PFSK-1 (cell line): ENCODE results near the gene LCN6.

Experiments used
- FOXP2 ChIP-seq: optimal IDR thresholded peaks from 2 replicates; pipeline ENCODE3; 2011; ENCODE audit warnings: borderline replicate concordance, control low read depth, inconsistent platforms; ENCODE audit not compliant: insufficient read depth; ENCODE audit errors: extremely low read length, extremely low read depth
- POLR2AphosphoS5 ChIP-seq: IDR thresholded peaks from 2 replicates; pipeline ENCODE4 v1.6.1; 2012; ENCODE audit warnings: low read depth, mild to moderate bottlenecking, control low read depth, low read length, moderate library complexity
- SIN3A ChIP-seq: IDR thresholded peaks from 2 replicates; pipeline ENCODE4 v1.6.1; 2012; ENCODE audit warnings: mild to moderate bottlenecking, low read length, moderate library complexity, borderline replicate concordance; ENCODE audit not compliant: insufficient read depth
- TAF1 ChIP-seq: IDR thresholded peaks from 2 replicates; pipeline ENCODE4 v1.6.1; 2012; ENCODE audit warnings: low read length, control low read depth, borderline replicate concordance; ENCODE audit not compliant: insufficient read depth
- TF ChIP-seq, protein P1 (sequence below), 2 experiments: IDR thresholded peaks; 2 replicates each; pipeline versions ENCODE4 v1.6.1 to v1.8.0; 2011 to 2012; ENCODE audit warnings: low read depth in 2 of 2, low read length in 2 of 2, control low read depth in 1 of 2, inconsistent platforms in 1 of 2, mild to moderate bottlenecking in 1 of 2, moderate library complexity in 1 of 2; ENCODE audit not compliant: insufficient read depth in 1 of 2

Gene LCN6

DNA sequence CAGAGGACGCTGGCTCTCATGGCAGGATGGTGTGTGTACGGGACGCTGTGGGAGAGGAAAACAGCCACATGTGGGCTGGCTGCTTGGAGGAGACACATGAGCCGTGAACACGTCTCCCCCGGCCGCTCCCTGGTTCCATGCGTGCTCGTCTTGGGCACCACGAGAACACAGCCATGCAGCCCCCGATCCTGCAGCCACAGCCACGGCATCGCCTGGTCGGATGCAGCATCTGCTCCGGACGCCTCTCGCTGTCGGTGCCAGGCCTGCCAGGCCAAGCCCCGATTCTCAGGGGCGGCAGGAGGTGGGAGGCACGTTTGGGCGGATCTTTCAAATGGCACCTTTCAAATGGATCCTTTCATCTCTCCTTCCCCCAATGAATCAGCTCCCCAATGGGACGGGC is 8.8 kb downstream of the LCN6 start:
- TF ChIP-seq, protein P1, sequence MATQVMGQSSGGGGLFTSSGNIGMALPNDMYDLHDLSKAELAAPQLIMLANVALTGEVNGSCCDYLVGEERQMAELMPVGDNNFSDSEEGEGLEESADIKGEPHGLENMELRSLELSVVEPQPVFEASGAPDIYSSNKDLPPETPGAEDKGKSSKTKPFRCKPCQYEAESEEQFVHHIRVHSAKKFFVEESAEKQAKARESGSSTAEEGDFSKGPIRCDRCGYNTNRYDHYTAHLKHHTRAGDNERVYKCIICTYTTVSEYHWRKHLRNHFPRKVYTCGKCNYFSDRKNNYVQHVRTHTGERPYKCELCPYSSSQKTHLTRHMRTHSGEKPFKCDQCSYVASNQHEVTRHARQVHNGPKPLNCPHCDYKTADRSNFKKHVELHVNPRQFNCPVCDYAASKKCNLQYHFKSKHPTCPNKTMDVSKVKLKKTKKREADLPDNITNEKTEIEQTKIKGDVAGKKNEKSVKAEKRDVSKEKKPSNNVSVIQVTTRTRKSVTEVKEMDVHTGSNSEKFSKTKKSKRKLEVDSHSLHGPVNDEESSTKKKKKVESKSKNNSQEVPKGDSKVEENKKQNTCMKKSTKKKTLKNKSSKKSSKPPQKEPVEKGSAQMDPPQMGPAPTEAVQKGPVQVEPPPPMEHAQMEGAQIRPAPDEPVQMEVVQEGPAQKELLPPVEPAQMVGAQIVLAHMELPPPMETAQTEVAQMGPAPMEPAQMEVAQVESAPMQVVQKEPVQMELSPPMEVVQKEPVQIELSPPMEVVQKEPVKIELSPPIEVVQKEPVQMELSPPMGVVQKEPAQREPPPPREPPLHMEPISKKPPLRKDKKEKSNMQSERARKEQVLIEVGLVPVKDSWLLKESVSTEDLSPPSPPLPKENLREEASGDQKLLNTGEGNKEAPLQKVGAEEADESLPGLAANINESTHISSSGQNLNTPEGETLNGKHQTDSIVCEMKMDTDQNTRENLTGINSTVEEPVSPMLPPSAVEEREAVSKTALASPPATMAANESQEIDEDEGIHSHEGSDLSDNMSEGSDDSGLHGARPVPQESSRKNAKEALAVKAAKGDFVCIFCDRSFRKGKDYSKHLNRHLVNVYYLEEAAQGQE (IDR thresholded peaks at IDR 0.05; ENCODE audit: insufficient read depth in 1 of 2, low read depth in 2 of 2, low read length in 2 of 2): no peak
- no peak for TF ChIP-seq POLR2AphosphoS5

GRCh38 chr9:136738960-136739359 is 9.4 kb downstream of the LCN6 start:
- TF ChIP-seq, protein P1 (IDR thresholded peaks at IDR 0.05; ENCODE audit: insufficient read depth in 1 of 2, low read depth in 2 of 2, low read length in 2 of 2): no peak
- no peak for TF ChIP-seq POLR2AphosphoS5

GRCh38 chr9:136735812-136736480 is 12.4 kb downstream of the LCN6 start:
- no peak for TF ChIP-seq TAF1
- TF ChIP-seq POLR2AphosphoS5: no peak
- TF ChIP-seq FOXP2: no peak
- TF ChIP-seq, protein P1 (IDR thresholded peaks at IDR 0.05; ENCODE audit: insufficient read depth in 1 of 2, low read depth in 2 of 2, low read length in 2 of 2): no peak
- no peak for TF ChIP-seq SIN3A

DNA sequence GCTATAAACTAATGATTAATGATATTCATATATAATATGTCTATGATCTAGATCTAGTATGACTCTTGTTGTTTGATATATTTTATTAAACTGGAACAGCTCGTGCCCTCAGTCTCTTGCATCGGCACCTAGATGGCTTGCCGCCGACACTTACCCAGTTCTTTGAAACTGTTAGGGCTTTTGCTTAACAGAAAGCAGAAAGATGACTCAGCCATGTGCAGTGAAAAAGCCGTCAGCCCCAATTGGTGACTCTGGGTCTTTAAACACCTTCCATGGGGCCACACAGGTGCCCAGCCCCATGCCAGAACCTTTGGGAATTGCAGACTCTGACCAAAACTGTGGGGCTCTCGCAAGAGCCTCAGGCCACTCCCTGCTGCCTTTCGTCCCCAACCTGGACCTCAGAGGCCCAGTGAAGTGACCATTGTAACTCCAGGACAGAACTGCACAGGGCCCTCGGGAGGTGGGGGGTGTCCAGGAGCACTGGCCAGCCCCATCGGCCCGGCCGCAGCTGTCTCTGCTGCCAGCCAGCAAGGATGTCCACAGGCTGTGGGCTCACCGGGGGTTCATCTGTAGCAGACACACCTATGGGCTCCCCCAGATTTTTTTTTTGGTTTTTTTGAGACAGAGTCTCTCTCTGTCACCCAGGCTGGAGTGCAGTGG is 13.4 kb downstream of the LCN6 start:
- no peak for TF ChIP-seq SIN3A
- no peak for TF ChIP-seq FOXP2
- TF ChIP-seq, protein P1 (IDR thresholded peaks at IDR 0.05; ENCODE audit: insufficient read depth in 1 of 2, low read depth in 2 of 2, low read length in 2 of 2): no peak
- no peak for TF ChIP-seq POLR2AphosphoS5
- no peak for TF ChIP-seq TAF1

GRCh38 chr9:136733611-136734010 is 14.7 kb downstream of the LCN6 start:
- TF ChIP-seq TAF1: no peak
- no peak for TF ChIP-seq FOXP2
- no peak for TF ChIP-seq POLR2AphosphoS5
- TF ChIP-seq SIN3A: no peak
- TF ChIP-seq, protein P1 (IDR thresholded peaks at IDR 0.05; ENCODE audit: insufficient read depth in 1 of 2, low read depth in 2 of 2, low read length in 2 of 2): no peak
